ENCODE results near the gene KLHL26. TPM values are rescaled to one million over a fixed set of nuclear protein-coding genes. Genes with fewer than 3 reads are reported as not detected.
"Not testable (repeated sequence)": the region's sequence is repeated elsewhere in the genome, so short reads cannot be mapped to it uniquely, and the experiment has no call there.

Gene KLHL26, protein sequence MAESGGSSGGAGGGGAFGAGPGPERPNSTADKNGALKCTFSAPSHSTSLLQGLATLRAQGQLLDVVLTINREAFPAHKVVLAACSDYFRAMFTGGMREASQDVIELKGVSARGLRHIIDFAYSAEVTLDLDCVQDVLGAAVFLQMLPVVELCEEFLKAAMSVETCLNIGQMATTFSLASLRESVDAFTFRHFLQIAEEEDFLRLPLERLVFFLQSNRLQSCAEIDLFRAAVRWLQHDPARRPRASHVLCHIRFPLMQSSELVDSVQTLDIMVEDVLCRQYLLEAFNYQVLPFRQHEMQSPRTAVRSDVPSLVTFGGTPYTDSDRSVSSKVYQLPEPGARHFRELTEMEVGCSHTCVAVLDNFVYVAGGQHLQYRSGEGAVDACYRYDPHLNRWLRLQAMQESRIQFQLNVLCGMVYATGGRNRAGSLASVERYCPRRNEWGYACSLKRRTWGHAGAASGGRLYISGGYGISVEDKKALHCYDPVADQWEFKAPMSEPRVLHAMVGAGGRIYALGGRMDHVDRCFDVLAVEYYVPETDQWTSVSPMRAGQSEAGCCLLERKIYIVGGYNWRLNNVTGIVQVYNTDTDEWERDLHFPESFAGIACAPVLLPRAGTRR
- total RNA-seq = 5.8 TPM
- long read RNA-seq, full-length matches to known transcripts = 3 of 5 reads
- long read RNA-seq, partial matches to known transcripts = 1 of 5 reads
- long read RNA-seq, other reads (novel, unspliced or antisense) = 1 of 5 reads

DNA sequence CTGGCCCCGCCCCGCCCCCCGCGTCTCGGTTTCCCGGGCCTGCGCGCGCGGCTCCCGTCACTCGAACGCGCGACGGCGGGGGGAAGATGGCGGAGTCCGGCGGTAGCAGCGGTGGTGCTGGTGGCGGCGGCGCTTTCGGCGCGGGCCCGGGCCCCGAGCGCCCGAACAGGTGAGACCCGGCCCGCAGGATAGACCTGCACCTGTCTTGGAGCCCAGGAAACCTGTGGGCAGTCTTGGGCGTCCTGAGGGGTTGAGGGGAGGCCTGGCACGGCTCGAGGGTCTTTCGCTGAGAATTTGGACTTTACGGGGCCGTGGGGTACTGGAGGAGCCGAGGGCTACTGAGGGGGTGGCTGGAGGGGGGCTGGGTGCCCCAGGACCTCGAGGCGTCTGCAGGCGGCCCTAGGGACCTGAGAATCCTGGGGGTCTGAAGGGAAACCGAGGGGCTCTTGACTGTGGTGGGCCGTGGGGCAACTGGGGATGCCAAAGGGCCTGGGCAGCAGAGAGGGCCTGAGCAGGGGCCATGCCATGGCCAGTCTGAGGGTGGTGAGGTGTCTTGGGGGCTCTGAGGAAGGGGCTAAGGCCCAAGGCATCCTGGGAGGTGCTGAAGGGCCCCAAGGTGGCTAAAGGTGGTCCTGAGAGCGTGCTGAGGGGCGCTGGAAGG is at the start of gene KLHL26:
Gene KLHL26 (plus strand): TSS at position 60 of the 661 bp plus-strand sequence. CDS start 27 bp downstream, at position 87.
- DNase-seq (no peak), ATAC-seq (no peak)
- intact Hi-C loops (cut with micrococcal nuclease) = no loop called here

DNA sequence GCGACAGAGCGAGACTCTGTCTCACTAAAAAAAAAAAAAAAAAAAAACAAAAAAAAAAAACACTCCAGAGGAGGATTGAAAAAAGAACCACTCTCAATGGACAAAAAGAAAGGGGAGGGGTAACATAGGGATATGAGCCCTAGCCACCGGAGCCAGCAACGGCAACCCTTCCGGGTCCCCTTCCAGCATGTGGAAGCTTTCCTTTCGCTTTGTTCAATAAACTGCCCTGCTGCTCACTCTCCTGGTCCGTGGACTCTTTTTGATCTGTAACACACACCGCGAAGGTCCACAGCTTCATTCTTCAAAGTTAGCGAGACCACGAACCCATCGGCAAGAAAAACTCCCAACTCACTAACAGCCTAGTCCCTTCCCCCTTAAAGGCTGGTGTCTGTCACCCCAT is 49.3 kb upstream of the KLHL26 start:
- ATAC-seq (no peak), DNase-seq (no peak)
- intact Hi-C loops (cut with micrococcal nuclease) = no loop called here

DNA sequence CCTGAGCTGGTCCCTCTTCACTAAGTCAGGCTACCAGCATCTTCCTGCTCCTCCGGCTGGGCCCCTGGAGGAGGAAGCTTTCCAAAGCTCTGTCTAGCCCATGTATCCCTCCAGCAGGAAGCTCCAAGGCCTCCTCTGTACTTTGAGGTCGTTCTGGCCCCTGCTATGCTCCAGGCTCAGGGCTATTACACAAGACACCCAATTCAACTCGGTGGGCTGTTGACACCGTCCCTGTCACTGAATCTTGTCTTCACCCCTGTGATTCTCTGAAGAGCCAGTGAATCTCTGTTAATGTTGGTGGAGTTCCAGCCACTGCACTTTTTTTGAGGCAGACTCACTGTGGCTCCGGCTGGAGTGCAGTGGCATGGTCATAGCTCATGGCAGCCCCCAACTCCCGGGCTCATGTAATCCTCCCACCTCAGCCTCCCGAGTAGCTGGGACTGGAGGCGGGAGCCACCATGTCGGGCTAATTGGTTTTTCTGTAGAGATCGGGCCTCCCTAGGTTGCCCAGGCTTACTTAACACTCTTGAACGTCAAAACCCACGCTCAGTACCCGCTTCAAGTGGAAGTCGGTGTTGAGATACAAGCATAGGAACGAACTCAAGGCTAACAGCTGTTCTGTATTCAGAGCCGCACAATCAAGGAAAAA is 48.7 kb upstream of the KLHL26 start:
- DNase-seq (no peak), ATAC-seq (no peak)
- intact Hi-C loops (cut with micrococcal nuclease) = no loop called here

DNA sequence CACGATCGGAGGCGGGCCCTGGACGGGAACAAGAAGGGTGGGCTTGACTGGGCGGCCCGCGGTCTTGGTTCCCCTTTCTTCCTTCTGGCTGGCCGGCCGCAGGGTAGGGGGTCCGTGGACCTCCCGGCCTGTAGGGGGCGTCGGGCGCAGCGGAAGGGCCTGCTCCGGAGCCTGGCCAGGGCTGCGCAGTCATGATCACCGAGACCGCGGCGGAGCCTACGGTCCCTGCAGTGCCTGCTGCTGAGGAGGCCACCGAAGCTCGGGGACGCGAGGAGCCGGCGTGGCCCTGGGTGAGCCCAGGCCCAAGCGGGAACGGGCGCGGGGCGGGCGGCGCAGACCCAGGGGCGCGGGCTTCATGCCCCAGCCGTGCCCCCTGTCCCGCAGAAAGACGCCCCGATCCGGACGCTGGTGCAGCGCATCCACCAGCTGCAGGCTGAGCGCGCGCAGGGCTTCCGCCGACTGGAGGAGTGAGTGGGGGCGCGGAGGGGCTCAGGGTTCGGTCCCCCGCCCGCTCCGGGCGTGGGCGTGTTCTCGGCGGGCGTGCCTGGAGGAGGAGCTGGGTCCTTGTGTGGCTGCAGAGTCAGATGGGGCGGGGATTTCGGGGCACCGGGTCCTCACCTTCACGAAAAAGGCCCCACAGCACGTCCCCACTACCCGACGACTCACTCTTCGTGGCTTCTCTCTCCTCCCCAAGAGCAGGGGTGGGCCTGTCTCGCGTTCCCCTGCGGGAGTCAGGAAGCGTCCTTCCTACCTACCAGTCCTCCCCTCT is 48.0 kb upstream of the KLHL26 start, which contains the start of gene REX1BD:
Gene REX1BD (plus strand): TSS at position 188 of the 769 bp plus-strand sequence. CDS start 4 bp downstream, at position 192.
- ATAC-seq = peak; percentile 92
- intact Hi-C loops (cut with micrococcal nuclease) = no loop called here

DNA sequence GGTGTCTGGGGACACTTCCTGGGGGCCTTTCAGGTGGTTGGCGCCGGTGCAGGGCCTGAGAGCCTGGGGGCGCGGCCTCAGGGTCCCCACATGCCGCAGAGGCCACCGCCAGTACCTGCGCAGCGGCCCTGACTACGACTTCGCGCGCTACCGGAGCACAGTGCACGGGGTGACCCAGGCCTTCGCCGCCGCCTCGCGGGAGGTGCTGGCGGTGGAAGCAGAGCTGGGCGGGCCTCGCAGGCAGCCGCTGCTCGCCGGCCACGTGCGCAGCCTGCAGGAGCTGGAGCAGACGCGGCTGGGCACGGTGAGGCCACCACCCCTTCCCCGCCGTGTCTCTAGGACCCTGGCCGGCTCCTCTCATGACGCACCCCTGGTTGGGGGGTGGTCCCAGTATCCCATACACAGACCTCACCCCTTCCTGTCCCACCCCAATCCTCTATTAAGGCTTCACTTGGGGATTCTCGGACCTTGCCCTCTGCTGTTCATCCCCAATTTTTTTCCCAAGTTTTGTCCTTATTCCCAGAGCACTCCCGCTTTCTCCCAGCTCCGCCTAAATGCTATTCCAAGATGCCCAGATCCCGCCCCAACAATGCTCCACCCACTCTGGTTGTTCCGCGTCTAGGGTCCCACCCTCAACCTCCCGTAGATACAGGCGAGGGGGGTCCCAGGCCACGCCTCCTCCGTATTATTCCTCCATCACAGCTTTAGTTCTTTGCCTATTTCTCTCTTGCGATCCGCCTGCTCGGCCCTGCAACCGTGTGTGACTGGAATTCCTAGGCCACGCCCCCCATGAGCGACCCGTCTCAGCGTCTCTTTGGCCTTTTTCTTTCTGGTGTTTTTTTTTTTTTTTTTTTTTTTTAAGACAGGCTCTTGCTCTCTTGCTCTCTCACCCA is 47.2 kb upstream of the KLHL26 start:
- intact Hi-C loops (cut with micrococcal nuclease) = loop anchor here (10.0 kb wide), 1 partner anchor 255 kb away; no protein-coding TSS in a partner anchor
- DNase-seq (peak; percentile 80), ATAC-seq (peak; percentile 72)

More for the DNA sequence above, 48.0 kb upstream of the KLHL26 start, which contains the start of gene REX1BD:
- peak; percentile 92 for DNase-seq

DNA sequence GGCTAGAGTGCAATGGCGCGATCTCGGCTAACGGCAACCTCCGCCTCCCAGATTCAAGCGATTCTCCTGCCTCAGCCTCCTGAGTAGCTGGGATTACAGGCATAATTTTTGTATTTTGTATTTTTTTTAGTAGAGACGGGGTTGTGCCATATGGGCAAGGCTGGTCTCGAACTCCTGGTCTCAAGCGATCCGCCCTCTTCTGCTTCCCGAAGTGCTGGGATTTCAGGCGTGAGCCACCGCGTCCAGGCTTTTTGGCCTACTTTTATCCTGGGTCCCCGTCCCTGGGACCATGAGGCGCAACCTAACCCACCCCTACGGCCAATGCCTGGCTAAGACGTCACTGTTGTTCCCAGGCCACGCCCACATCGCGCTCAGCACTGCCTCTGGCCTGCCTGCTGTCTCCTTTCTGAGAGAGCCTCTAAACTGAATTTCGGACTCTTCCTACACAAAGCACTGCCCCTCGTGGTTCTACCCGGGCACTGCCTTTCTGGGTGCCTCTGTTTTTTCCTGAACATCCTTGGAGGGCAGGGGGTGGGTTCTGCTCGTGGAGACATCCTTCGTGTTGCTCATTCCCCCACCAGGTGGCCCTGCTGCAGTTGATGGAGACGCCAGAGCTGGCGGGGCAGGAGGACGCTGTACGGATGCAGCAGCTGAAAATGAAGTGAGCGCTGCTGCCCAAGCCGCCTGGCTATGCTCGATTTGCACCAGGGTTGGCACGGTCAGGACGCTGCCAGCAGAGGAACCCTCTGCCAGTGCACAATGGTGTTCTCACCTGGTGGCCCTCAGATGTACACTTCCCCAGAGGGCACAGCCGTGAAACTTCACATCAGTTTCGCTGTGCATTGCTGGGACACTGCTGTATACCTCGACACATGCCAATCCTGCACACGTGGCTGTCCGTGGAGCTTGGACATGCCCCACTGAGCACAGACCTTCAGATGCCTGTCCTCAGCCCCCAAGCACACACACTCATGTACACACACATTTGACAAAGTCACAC is 46.3 kb upstream of the KLHL26 start:
- no peak for ATAC-seq
- peak; percentile 52 for DNase-seq
- intact Hi-C loops (cut with micrococcal nuclease) = loop anchor here (10.0 kb wide), 1 partner anchor 254 kb away; no protein-coding TSS in a partner anchor

DNA sequence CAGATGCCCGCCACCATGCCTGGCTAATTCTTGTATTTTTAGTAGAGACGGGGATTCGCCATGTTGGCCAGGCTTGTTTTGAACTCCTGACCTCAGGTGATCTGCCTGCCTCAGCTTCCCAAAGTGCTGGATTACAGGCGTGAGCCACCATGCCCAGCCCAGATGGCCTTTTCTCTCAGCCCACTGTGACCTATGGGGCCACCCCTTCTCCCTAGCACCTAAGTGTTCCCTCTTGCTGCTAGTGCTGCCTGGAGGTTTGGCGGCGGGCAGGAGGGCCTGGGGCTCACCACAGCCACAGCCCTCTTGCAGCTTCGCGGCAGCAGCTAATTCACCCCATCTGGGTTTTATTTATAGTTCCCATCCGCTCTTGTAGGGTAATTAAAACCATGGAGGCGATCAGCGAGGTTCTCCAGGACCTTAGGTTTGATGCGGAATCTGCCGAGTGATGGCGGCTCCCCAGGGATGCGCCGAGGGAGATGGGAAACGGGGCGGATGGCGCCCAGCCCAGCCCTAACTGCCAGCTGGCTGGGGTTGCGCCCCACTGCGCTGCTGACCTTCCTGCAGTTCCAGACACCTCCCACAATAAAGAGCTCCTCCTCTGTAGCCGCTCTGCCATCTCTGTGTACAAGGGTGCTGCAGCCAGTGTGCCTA is 45.0 kb upstream of the KLHL26 start:
- DNase-seq (no peak), ATAC-seq (no peak)
- intact Hi-C loops (cut with micrococcal nuclease) = loop anchor here (10.0 kb wide), 1 partner anchor 253 kb away; no protein-coding TSS in a partner anchor

DNA sequence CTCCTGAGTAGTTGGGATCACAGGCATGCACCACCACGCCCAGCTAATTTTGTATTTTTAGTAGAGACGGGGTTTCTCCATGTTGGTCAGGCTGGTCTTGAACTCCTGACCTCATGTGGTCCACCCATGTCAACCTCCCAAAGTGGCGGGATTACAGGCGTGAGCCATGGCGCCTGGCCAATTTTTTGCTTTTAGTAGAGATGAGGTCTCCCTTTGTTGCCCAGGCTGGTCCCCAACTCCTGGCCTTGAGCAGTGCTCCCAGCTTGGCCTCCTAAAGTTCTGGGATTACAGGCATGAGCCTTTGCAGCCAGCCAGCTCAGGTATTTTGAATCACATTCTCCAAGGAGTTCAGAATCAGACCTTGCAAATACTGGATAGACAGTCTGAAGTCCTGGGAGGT is 44.1 kb upstream of the KLHL26 start:
- DNase-seq, ATAC-seq: not testable (repeated sequence)
- intact Hi-C loops (cut with micrococcal nuclease) = loop anchor here (10.0 kb wide), 1 partner anchor 252 kb away; no protein-coding TSS in a partner anchor

DNA sequence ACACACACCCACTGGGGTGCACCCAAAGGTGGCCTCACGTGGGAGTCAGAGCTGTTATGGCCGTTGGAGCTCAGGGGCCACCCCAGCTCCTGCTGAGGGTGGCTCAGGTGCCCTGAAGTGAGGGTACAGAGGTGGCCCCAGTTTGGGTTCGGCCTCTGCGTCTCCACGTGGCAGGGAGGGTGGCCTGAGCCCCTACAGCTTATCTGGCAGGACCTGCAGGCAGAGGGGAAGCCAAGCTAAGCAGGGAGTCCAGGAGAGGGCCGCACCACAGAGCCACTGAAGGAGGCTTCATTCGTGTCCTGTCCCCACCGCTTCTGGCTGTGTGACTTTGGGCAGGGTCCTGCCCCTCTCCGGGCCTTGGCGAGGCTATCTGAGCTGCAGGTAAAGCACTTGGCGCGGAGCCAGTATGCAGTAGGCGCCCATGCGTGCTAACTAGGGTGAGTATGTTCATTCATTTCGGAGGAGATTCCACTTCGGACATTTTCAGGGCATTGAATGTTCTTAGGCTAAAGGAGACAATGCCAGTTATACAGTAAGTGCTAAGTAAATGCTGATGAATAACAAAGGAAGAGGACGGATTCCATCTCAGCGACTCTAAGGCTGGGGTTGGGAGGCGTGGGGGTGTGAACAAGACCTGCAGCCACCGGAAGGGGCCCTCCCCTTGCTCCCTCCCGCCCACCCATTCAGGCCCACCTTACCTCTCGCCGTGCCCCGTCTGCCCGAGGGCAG is 43.3 kb upstream of the KLHL26 start:
- no peak for ATAC-seq
- DNase-seq = peak; percentile 46
- intact Hi-C loops (cut with micrococcal nuclease) = loop anchor here (10.0 kb wide), 1 partner anchor 251 kb away; no protein-coding TSS in a partner anchor

DNA sequence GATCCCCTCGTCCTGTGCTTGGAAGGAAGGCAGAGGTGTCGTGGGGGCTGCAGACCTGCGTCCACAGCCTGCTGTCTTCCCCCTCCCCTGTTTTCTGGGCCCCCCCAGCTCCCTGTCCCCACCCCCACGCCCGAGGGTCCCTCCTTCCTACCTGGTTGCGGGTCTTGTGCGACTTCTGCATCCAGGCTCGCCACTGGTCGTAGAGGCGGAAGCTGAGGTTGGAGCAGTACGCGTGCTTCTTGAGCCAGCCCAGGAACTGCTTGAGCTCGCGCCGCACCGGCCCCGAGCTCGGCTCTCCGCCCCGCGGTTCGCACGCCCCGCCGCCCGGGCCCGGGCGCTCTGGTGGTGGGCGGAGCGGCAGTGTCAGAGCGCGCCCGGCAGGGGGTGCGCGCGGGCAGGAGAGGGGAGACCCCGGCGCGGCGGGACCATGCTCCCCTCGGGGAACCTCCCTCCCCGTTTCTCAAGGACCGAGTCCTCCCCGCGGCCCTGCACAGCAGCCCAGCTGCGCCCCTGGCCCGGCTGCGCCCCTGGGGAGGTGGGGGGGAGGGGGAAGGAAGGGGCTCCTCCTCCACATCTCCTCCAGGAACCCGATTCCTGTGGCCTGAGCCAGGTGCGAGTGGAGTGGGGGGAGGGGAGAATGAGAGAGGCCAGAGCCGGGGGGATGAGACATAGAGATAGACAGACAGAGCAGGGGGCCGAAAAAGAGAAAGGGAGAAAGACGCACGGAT is 42.6 kb upstream of the KLHL26 start:
- intact Hi-C loops (cut with micrococcal nuclease) = loop anchor here (10.0 kb wide), 1 partner anchor 251 kb away; no protein-coding TSS in a partner anchor
- DNase-seq (peak; percentile 84), ATAC-seq (peak; percentile 73)

DNA sequence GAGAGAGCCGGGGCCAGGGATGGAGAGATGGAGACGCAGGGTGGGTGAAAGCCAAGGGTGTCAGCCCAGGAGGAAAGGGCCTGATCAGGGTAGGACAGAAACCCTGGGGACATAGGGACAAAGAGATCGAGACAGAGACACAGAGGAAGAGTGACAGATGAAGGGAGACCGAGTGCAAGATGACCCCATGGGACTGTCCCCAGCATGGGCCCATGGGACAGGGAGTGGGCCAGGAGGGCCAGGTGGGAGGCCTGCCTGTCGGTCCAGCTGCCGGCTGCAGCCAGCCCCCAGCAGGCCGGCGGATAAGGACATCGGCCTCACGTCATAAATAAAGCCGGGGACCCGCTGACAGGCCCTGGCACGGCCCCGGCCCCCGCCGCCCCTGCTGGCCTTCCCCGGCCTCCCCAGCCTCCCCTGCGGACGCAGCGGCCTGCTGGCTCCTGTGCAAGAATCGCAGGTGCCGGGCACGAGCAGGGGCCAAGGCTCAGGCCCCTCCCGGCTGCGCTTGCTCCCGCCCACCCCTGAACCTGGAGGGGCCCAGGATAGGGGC is 41.9 kb upstream of the KLHL26 start:
- DNase-seq (peak; percentile 66), ATAC-seq (peak; percentile 44)
- intact Hi-C loops (cut with micrococcal nuclease) = loop anchor here (10.0 kb wide), 1 partner anchor 250 kb away; no protein-coding TSS in a partner anchor

DNA sequence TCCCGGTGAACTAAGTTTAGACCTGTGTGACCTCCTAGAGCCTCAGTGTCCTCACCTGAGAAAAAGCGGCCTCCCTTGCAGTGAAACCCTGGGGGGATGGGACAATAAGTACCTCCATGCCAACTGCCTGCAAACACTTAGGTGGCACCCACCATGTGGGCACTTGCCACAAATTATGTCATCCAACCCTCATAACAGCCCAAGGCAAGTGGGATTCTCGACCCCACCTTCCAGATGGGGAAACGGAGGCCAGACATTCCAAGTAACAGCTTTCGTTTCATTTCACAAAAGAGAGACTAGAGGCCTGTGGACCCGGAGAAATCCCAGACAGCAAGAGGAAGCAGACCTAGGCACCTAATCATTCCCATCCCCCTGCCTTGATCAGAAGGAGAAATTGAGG is 41.4 kb upstream of the KLHL26 start:
- ATAC-seq = no peak
- peak; percentile 11 for DNase-seq
- intact Hi-C loops (cut with micrococcal nuclease) = loop anchor here (10.0 kb wide), 1 partner anchor 249 kb away; no protein-coding TSS in a partner anchor

DNA sequence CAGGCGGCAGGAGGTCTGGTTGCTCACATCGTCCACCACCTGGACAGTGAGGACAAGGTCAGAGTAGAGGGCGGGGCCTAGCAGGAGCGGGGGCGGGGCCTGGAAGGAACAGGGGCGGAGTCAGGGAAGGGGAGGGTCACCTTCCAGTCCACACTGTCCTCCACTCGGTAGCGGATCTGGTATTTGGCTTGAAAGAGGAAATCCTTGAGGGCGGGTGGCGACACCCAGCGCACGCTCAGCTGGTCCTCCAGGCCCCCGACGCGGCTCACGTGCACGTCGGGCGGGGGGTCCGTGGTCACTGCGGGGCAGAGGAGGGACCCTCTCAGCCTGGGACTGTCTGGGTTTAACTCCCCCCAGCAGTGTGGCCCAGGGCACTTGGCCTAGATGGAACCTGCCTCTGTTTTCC is 40.1 kb upstream of the KLHL26 start:
- peak; percentile 62 for DNase-seq
- peak; percentile 33 for ATAC-seq
- intact Hi-C loops (cut with micrococcal nuclease) = loop anchor here (10.0 kb wide), 1 partner anchor 248 kb away; no protein-coding TSS in a partner anchor
